ENCODE data around the gene MED14.

Gene MED14

GRCh38 chrX:40705658-40706312 is 29.6 kb downstream of the MED14 start:
- no peak overlapping the region for H3K4me3 ChIP-seq (ENCODE audit: low read depth, low read length)
- H3K4me1 ChIP-seq: no peaks in the 10 kb centered on the region
- no peak for TF ChIP-seq CTCF (IDR thresholded peaks at IDR 0.05; ENCODE audit: low read depth, low read length)
- no peak for DNase-seq
- H3K27me3 ChIP-seq: no peaks in the 10 kb centered on the region
- no peaks in the 10 kb centered on the region for H3K9me3 ChIP-seq
- peaks cover 4% of the 10 kb centered on the region; the same call in 1 of the 2 replicates for H3K36me3 ChIP-seq

GRCh38 chrX:40700640-40701342 is 34.6 kb downstream of the MED14 start:
- H3K27me3 ChIP-seq: no peaks in the 10 kb centered on the region
- H3K36me3 ChIP-seq: peaks cover 6% of the 10 kb centered on the region
- H3K4me1 ChIP-seq: no peaks in the 10 kb centered on the region
- DNase-seq: no peak
- TF ChIP-seq CTCF (IDR thresholded peaks at IDR 0.05; ENCODE audit: low read depth, low read length): no peak
- no peaks in the 10 kb centered on the region for H3K9me3 ChIP-seq
- no peak overlapping the region for H3K4me3 ChIP-seq (ENCODE audit: low read depth, low read length)

GRCh38 chrX:40698851-40699250 is 36.5 kb downstream of the MED14 start:
- Histone ChIP-seq H3K9me3 (no peaks in the 10 kb centered on the region), H3K4me3 (ENCODE audit: low read depth, low read length) (no peak overlapping the region), H3K4me1 (no peaks in the 10 kb centered on the region), H3K36me3 (peaks cover 6% of the 10 kb centered on the region), H3K27me3 (no peaks in the 10 kb centered on the region)
- TF ChIP-seq CTCF (IDR thresholded peaks at IDR 0.05; ENCODE audit: low read depth, low read length): no peak
- no peak for DNase-seq

- H3K9me3 ChIP-seq: no peaks in the 10 kb centered on the region
- no peak for TF ChIP-seq CTCF (IDR thresholded peaks at IDR 0.05; ENCODE audit: low read depth, low read length)
- H3K4me1 ChIP-seq: no peaks in the 10 kb centered on the region
- H3K36me3 ChIP-seq: peaks cover 12% of the 10 kb centered on the region
- no peaks in the 10 kb centered on the region for H3K27me3 ChIP-seq
- no peak for DNase-seq
- H3K4me3 ChIP-seq (ENCODE audit: low read depth, low read length): no peak overlapping the region
These were observed 40.5 kb downstream of the MED14 start for GRCh38 chrX:40694802-40695201.

- no peaks in the 10 kb centered on the region for H3K27me3 ChIP-seq
- H3K4me1 ChIP-seq: no peaks in the 10 kb centered on the region
- H3K4me3 ChIP-seq (ENCODE audit: low read depth, low read length): no peak overlapping the region
- TF ChIP-seq CTCF (IDR thresholded peaks at IDR 0.05; ENCODE audit: low read depth, low read length): no peak
- H3K9me3 ChIP-seq: no peaks in the 10 kb centered on the region
- no peak for DNase-seq
- H3K36me3 ChIP-seq: peaks cover 8% of the 10 kb centered on the region; the same call in 1 of the 2 replicates
These were observed 46.4 kb downstream of the MED14 start for GRCh38 chrX:40688929-40689328.

GRCh38 chrX:40687169-40687568 is 48.2 kb downstream of the MED14 start:
- H3K36me3 ChIP-seq: peaks cover 8% of the 10 kb centered on the region; the same call in 1 of the 2 replicates
- no peak for TF ChIP-seq CTCF (IDR thresholded peaks at IDR 0.05; ENCODE audit: low read depth, low read length)
- no peaks in the 10 kb centered on the region for H3K4me1 ChIP-seq
- no peak overlapping the region for H3K4me3 ChIP-seq (ENCODE audit: low read depth, low read length)
- no peaks in the 10 kb centered on the region for H3K27me3 ChIP-seq
- H3K9me3 ChIP-seq: no peaks in the 10 kb centered on the region
- no peak for DNase-seq
